Vagina (tissue), 2 donors: ENCODE measurements around the gene TTC13. TPM values are rescaled to one million over a fixed set of nuclear protein-coding genes. Genes with fewer than 3 reads are reported as not detected.

Experiments
- DNase-seq, 2 donors: peaks; one replicate each; pipeline ENCODE4 v3.0.0-alpha.2; 2017; ENCODE audit errors: extremely low spot score in 2 of 2
- H3K27ac ChIP-seq: fragments of 200-600 bp; sonication (generic); one replicate; pipeline ENCODE4 v1.5.1; 2019
- H3K27me3 ChIP-seq: fragments of 200-600 bp; sonication (generic); one replicate; pipeline ENCODE4 v1.5.1; 2019
- H3K36me3 ChIP-seq, 2 donors: fragments of 200-600 bp; sonication (generic); one replicate each; pipeline ENCODE4 v1.5.1; 2017 to 2019
- H3K4me1 ChIP-seq: fragments of 200-600 bp; sonication (generic); one replicate; pipeline ENCODE4 v1.5.1; 2019
- H3K4me3 ChIP-seq, 2 donors: fragments of 200-600 bp; sonication (generic); 1 replicate in 1 of 2; 2 replicates in 1 of 2; pipeline ENCODE4 v1.5.1; 2016 to 2019
- H3K9me3 ChIP-seq: fragments of 200-600 bp; sonication (generic); one replicate; pipeline ENCODE4 v1.5.1; 2019
- POLR2A ChIP-seq, 2 donors: fragments of 450-650 bp; IDR thresholded peaks; one replicate each; pipeline ENCODE4 v1.6.1; 2017; ENCODE audit warnings: antibody characterized with exemption in 2 of 2, mild to moderate bottlenecking in 2 of 2, moderate library complexity in 2 of 2
- POLR2AphosphoS5 ChIP-seq, 2 donors: sonication (generic); formaldehyde crosslinking; IDR thresholded peaks; one replicate each; pipeline ENCODE4 v1.9.0; 2017; ENCODE audit warnings: antibody characterized with exemption in 2 of 2, mild to moderate bottlenecking in 2 of 2, low read depth in 1 of 2; ENCODE audit not compliant: insufficient read depth in 1 of 2
- intact Hi-C: fragments of 100-400 bp; cut with DNase I; formaldehyde crosslinking; loops from one replicate; pipeline ENCODE4 v1.15.1; 2023
- total RNA-seq: library from RNA; depleted of rRNA; stranded (reverse); fragments of >200 nt; gene quantifications from one replicate; pipeline ENCODE4 v1.2.3, GENCODE V29; 2016
- TF ChIP-seq, protein P1 (sequence below), 3 experiments: fragments of 450-650 bp in 2 of 3; fragments of 200-600 bp in 1 of 3; sonication (generic) in 1 of 3; IDR thresholded peaks; one replicate each; pipeline ENCODE4 v1.5.1; 2017 to 2019; ENCODE audit warnings: antibody characterized with exemption in 3 of 3, mild to moderate bottlenecking in 2 of 3, moderate library complexity in 2 of 3

Gene TTC13
- total RNA-seq, 1 donor from 2014 or later, result 37.1 TPM

DNA sequence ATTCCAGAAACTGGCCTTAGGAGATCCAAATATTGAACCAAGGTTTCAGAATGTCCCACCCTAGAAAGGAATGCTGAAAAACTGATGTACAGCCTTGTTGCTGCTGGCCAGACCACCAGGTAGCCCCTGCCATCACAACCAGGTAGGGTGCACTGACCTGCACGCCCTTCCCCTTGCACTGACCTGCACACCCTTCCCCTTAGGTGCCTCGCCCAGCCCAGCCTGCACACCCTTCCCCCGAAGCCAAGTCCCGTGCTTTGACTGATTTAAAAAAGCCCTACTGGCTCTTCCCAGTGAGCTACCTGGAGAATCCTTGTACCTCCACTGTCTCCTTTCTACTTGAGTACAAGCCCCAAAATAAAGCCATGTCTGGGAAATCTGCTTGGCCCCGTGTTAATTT, 84.0 kb downstream of the TTC13 start:
- no peak for TF ChIP-seq POLR2AphosphoS5 (IDR thresholded peaks at IDR 0.05; ENCODE audit: insufficient read depth in 1 of 2, low read depth in 1 of 2)
- Histone ChIP-seq H3K27me3 (no peaks in the 10 kb centered on the region), H3K27ac (no peak overlapping the region), H3K4me1 (no peaks in the 10 kb centered on the region), H3K4me3 (no peak overlapping the region), H3K36me3 (no peaks in the 10 kb centered on the region), H3K9me3 (no peaks in the 10 kb centered on the region)
- no peak for DNase-seq
- intact Hi-C loops, result no loop called here

DNA sequence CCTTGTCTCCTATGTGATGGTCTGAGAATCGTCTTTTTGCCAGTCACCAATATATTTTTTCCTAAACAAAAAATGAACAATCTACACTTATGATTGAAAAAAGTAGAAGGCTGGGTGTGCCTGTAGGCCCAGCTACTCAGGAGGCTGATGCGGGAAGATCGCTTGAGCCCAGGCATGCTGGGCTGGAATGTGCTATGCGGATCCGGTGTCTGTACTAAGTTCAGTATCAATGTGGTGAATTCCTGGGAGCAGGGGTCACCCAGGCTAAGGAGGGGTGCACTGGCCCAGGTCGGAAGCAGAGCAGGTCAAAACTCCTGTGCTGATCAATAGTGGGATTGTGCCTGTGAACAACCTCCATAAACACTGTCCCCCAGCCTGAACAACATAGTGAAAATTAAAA, 84.6 kb downstream of the TTC13 start:
- no peaks in the 10 kb centered on the region for H3K4me1 ChIP-seq
- no peak overlapping the region for H3K27ac ChIP-seq
- H3K4me3 ChIP-seq, result no peak overlapping the region
- DNase-seq, result no peak
- H3K36me3 ChIP-seq, result no peaks in the 10 kb centered on the region
- intact Hi-C loops, result no loop called here
- H3K27me3 ChIP-seq, result no peaks in the 10 kb centered on the region
- H3K9me3 ChIP-seq, result no peaks in the 10 kb centered on the region
- TF ChIP-seq, protein P1, sequence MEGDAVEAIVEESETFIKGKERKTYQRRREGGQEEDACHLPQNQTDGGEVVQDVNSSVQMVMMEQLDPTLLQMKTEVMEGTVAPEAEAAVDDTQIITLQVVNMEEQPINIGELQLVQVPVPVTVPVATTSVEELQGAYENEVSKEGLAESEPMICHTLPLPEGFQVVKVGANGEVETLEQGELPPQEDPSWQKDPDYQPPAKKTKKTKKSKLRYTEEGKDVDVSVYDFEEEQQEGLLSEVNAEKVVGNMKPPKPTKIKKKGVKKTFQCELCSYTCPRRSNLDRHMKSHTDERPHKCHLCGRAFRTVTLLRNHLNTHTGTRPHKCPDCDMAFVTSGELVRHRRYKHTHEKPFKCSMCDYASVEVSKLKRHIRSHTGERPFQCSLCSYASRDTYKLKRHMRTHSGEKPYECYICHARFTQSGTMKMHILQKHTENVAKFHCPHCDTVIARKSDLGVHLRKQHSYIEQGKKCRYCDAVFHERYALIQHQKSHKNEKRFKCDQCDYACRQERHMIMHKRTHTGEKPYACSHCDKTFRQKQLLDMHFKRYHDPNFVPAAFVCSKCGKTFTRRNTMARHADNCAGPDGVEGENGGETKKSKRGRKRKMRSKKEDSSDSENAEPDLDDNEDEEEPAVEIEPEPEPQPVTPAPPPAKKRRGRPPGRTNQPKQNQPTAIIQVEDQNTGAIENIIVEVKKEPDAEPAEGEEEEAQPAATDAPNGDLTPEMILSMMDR (IDR thresholded peaks at IDR 0.05), result no peak
- TF ChIP-seq POLR2A (IDR thresholded peaks at IDR 0.05) (no peak), POLR2AphosphoS5 (IDR thresholded peaks at IDR 0.05; ENCODE audit: insufficient read depth in 1 of 2, low read depth in 1 of 2) (no peak)

DNA sequence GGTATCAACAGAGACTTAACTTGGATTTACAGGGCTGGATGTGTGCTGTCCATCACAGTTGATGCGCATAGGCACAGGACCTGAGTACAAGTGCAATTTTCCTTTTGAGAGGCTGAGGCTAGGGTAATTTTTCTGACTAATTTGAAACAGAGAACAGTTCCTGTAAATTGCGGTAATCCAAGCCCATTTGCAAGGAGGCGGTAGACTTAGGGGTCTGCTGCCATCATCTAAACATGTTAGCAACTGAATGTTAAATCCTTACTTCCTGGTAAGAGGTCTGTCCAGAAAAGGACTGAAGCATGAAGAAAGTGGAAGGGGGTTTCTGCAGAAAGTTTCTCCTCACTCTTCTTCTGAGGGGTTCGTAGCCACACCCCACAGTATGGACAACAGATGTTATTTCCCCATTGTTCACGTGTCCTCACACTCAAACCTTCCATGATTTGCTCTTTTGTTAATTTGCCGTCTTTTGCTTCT, 86.6 kb downstream of the TTC13 start:
- H3K4me1 ChIP-seq, result no peaks in the 10 kb centered on the region
- H3K4me3 ChIP-seq, result no peak overlapping the region
- H3K9me3 ChIP-seq, result no peaks in the 10 kb centered on the region
- intact Hi-C loops, result no loop called here
- TF ChIP-seq POLR2AphosphoS5 (IDR thresholded peaks at IDR 0.05; ENCODE audit: insufficient read depth in 1 of 2, low read depth in 1 of 2) (no peak), POLR2A (IDR thresholded peaks at IDR 0.05) (no peak)
- TF ChIP-seq, protein P1 (IDR thresholded peaks at IDR 0.05), result no peak
- no peaks in the 10 kb centered on the region for H3K27me3 ChIP-seq
- no peak for DNase-seq
- no peak overlapping the region for H3K27ac ChIP-seq
- H3K36me3 ChIP-seq, result no peaks in the 10 kb centered on the region

DNA sequence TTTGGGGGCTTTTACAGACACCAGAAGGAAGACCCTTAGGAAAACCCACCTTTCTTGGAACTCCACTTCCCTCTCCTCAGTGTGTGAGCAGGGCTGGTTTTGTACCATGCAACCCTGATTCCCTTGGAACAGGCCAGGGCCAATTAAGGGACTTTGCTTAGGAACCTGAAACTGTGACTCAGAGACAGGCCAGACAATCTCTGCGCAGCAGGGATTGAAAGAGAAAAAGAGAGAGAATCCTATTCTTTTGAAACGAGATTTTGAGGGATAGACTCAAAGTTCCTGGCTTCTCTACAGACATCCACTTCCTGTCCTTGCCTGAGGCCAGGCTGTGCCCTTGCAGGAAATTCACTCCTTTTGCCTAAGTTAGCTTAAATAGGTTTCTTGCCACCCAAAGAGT, 87.2 kb downstream of the TTC13 start:
- Histone ChIP-seq H3K4me1 (no peaks in the 10 kb centered on the region), H3K9me3 (no peaks in the 10 kb centered on the region), H3K36me3 (no peaks in the 10 kb centered on the region), H3K27me3 (no peaks in the 10 kb centered on the region), H3K4me3 (no peak overlapping the region), H3K27ac (no peak overlapping the region)
- no peak for DNase-seq
- TF ChIP-seq POLR2AphosphoS5 (IDR thresholded peaks at IDR 0.05; ENCODE audit: insufficient read depth in 1 of 2, low read depth in 1 of 2), result no peak
- TF ChIP-seq, protein P1 (IDR thresholded peaks at IDR 0.05), result no peak
- no peak for TF ChIP-seq POLR2A (IDR thresholded peaks at IDR 0.05)
- intact Hi-C loops, result no loop called here

DNA sequence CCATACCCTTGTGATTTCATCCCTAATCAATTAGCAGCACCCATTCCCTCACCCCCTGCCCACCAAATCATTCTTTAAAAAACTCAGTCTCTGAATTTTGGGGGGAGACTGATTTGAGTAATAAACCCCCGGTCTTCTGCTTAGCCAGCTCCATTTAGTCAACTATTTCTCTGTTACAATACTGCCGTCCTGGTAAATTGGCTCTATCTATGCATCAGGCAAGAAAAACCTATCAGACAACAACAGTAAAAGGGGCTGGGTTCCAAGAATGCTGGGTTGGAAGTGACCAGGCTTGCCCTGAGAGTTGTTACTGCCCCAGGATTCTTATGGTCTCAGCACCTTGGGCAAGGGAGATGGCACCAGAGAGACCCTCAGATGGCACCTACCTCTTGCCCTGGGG, 94.0 kb downstream of the TTC13 start:
- Histone ChIP-seq H3K9me3 (no peaks in the 10 kb centered on the region), H3K36me3 (no peaks in the 10 kb centered on the region), H3K4me1 (no peaks in the 10 kb centered on the region), H3K27ac (no peak overlapping the region), H3K4me3 (no peak overlapping the region), H3K27me3 (no peaks in the 10 kb centered on the region)
- intact Hi-C loops, result no loop called here
- TF ChIP-seq, protein P1 (IDR thresholded peaks at IDR 0.05), result no peak
- TF ChIP-seq POLR2AphosphoS5 (IDR thresholded peaks at IDR 0.05; ENCODE audit: insufficient read depth in 1 of 2, low read depth in 1 of 2) (no peak), POLR2A (IDR thresholded peaks at IDR 0.05) (no peak)
- DNase-seq, result no peak
